ENCODE results near the gene GAS1.

The GAS1 gene

GRCh38 chr9:86926145-86926544, 21.2 kb downstream of the GAS1 start:
- peaks cover 0 to 9% of the 10 kb centered on the region in 2 donors for H3K27me3 ChIP-seq (ENCODE audit: control insufficient read depth in 1 of 2, insufficient read depth in 2 of 2, low read length in 2 of 2)

GRCh38 chr9:86925686-86926085, 21.6 kb downstream of the GAS1 start:
- Histone ChIP-seq H3K9ac (ENCODE audit: low read depth in 1 of 2, low read length in 2 of 2) (no peak overlapping the region), H3K27ac (ENCODE audit: low read depth, low read length) (no peak overlapping the region), H3K4me1 (ENCODE audit: control insufficient read depth in 1 of 2, insufficient read depth in 2 of 2, low read length in 2 of 2) (no peaks in the 10 kb centered on the region), H3K9me3 (ENCODE audit: control insufficient read depth in 1 of 2, low read length in 2 of 2) (no peaks in the 10 kb centered on the region), H3K27me3 (ENCODE audit: control insufficient read depth in 1 of 2, insufficient read depth in 2 of 2, low read length in 2 of 2) (peaks cover 0 to 9% of the 10 kb centered on the region in 2 donors), H3K4me3 (ENCODE audit: low read depth in 1 of 2, low read length in 2 of 2) (no peak overlapping the region), H3K36me3 (ENCODE audit: control insufficient read depth in 1 of 2, insufficient read depth in 2 of 2, low read length in 2 of 2) (no peaks in the 10 kb centered on the region)

More at GRCh38 chr9:86926145-86926544, 21.2 kb downstream of the GAS1 start:
- Histone ChIP-seq H3K9me3 (ENCODE audit: control insufficient read depth in 1 of 2, low read length in 2 of 2) (no peaks in the 10 kb centered on the region), H3K4me3 (ENCODE audit: low read depth in 1 of 2, low read length in 2 of 2) (no peak overlapping the region), H3K36me3 (ENCODE audit: control insufficient read depth in 1 of 2, insufficient read depth in 2 of 2, low read length in 2 of 2) (no peaks in the 10 kb centered on the region), H3K9ac (ENCODE audit: low read depth in 1 of 2, low read length in 2 of 2) (no peak overlapping the region), H3K4me1 (ENCODE audit: control insufficient read depth in 1 of 2, insufficient read depth in 2 of 2, low read length in 2 of 2) (no peaks in the 10 kb centered on the region), H3K27ac (ENCODE audit: low read depth, low read length) (no peak overlapping the region)

DNA sequence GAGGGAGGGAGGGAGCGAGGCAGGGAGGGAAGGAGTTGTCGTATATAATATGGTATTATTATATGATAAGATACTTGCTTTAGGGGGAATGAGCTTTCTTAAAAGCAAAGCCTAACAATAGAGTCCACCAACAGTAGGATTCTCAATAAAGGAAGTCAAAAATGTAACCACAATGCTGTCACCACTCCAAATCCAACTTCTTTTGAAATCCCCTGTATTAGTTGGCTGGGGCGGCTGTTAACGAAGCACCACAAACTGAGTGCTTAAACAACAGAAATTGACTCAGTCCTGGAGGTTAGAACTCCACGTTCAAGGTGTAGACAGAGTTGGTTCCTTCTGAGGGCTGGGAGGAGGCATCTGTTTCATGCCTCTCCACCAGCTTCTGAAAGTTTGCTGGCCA, 23.1 kb downstream of the GAS1 start:
- H3K27me3 ChIP-seq (ENCODE audit: control insufficient read depth in 1 of 2, insufficient read depth in 2 of 2, low read length in 2 of 2), result peaks cover 0 to 9% of the 10 kb centered on the region in 2 donors
- H3K4me3 ChIP-seq (ENCODE audit: low read depth in 1 of 2, low read length in 2 of 2), result no peak overlapping the region
- H3K4me1 ChIP-seq (ENCODE audit: control insufficient read depth in 1 of 2, insufficient read depth in 2 of 2, low read length in 2 of 2), result no peaks in the 10 kb centered on the region
- no peak overlapping the region for H3K27ac ChIP-seq (ENCODE audit: low read depth, low read length)
- no peaks in the 10 kb centered on the region for H3K36me3 ChIP-seq (ENCODE audit: control insufficient read depth in 1 of 2, insufficient read depth in 2 of 2, low read length in 2 of 2)
- no peaks in the 10 kb centered on the region for H3K9me3 ChIP-seq (ENCODE audit: control insufficient read depth in 1 of 2, low read length in 2 of 2)
- no peak overlapping the region for H3K9ac ChIP-seq (ENCODE audit: low read depth in 1 of 2, low read length in 2 of 2)

DNA sequence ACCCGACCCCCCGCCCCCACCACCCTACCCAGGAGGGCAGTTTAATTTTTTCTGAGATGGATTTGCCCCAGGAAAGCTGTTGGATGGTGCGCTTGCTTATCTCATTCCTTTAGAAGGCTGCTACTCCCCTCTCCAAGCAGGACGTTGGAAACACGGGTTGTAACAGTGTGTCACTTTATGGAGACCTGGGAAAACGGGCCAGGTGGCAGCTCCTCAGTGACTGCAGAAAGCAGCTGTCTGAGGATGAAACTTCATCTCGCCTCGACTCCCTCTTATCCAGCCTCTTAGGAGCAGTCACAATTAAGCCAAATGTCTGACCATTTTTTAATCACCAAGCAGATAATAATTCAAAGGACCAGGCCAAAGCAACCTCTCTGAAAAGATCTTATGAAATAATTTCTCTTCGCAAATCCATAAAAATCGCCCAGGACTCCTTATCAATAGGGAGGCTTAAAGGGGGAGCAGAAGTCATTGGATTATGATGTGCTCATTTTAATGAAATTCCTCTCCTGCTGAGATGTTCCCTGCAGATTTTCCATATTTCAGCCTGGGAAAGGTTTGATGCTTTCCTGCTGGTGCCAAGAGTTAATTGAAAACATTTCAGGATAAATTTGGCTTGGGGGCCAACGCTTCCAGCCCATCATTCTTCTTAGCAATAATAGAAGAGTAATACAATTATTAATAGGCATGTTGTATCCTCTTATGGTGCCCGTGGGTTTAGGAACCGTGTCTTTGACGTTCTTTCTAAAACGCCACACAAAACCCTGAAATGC, 26.0 kb downstream of the GAS1 start:
- no peak overlapping the region for H3K27ac ChIP-seq (ENCODE audit: low read depth, low read length)
- H3K36me3 ChIP-seq (ENCODE audit: control insufficient read depth in 1 of 2, insufficient read depth in 2 of 2, low read length in 2 of 2), result no peaks in the 10 kb centered on the region
- H3K4me3 ChIP-seq (ENCODE audit: low read depth in 1 of 2, low read length in 2 of 2), result no peak overlapping the region

GRCh38 chr9:86918556-86918955, 28.8 kb downstream of the GAS1 start:
- Histone ChIP-seq H3K27me3 (ENCODE audit: control insufficient read depth in 1 of 2, insufficient read depth in 2 of 2, low read length in 2 of 2) (peaks cover 0 to 7% of the 10 kb centered on the region in 2 donors), H3K4me3 (ENCODE audit: low read depth in 1 of 2, low read length in 2 of 2) (no peak overlapping the region), H3K36me3 (ENCODE audit: control insufficient read depth in 1 of 2, insufficient read depth in 2 of 2, low read length in 2 of 2) (no peaks in the 10 kb centered on the region), H3K27ac (ENCODE audit: low read depth, low read length) (no peak overlapping the region), H3K9me3 (ENCODE audit: control insufficient read depth in 1 of 2, low read length in 2 of 2) (no peaks in the 10 kb centered on the region), H3K4me1 (ENCODE audit: control insufficient read depth in 1 of 2, insufficient read depth in 2 of 2, low read length in 2 of 2) (no peaks in the 10 kb centered on the region), H3K9ac (ENCODE audit: low read depth in 1 of 2, low read length in 2 of 2) (no peak overlapping the region)

More for the DNA sequence above, 26.0 kb downstream of the GAS1 start:
- no peak overlapping the region for H3K9ac ChIP-seq (ENCODE audit: low read depth in 1 of 2, low read length in 2 of 2)
- no peaks in the 10 kb centered on the region for H3K4me1 ChIP-seq (ENCODE audit: control insufficient read depth in 1 of 2, insufficient read depth in 2 of 2, low read length in 2 of 2)
- no peaks in the 10 kb centered on the region for H3K9me3 ChIP-seq (ENCODE audit: control insufficient read depth in 1 of 2, low read length in 2 of 2)
- peaks cover 0 to 7% of the 10 kb centered on the region in 2 donors for H3K27me3 ChIP-seq (ENCODE audit: control insufficient read depth in 1 of 2, insufficient read depth in 2 of 2, low read length in 2 of 2)

DNA sequence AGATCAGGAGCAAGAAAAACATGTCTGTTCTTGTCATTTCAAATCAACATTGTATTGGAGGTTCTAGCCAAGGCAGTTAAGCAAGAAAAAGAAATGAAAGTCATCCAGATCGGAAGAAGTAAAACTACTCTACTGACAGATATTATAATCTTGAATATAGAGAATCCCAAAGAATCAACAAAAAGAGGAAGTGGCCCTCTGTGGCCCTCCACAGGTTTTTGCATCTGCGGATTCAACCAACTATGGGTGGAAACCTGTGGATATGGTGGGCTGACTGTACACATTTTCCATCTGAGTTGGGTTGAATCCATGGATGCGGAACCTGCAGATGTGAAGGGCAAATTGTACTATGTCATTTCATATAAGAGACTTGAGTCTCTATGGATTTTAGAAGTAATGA, 35.1 kb downstream of the GAS1 start:
- Histone ChIP-seq H3K4me1 (ENCODE audit: control insufficient read depth in 1 of 2, insufficient read depth in 2 of 2, low read length in 2 of 2) (no peaks in the 10 kb centered on the region), H3K27me3 (ENCODE audit: control insufficient read depth in 1 of 2, insufficient read depth in 2 of 2, low read length in 2 of 2) (no peaks in the 10 kb centered on the region), H3K27ac (ENCODE audit: low read depth, low read length) (no peak overlapping the region), H3K36me3 (ENCODE audit: control insufficient read depth in 1 of 2, insufficient read depth in 2 of 2, low read length in 2 of 2) (no peaks in the 10 kb centered on the region), H3K9me3 (ENCODE audit: control insufficient read depth in 1 of 2, low read length in 2 of 2) (peaks cover 0 to 8% of the 10 kb centered on the region in 2 donors), H3K4me3 (ENCODE audit: low read depth in 1 of 2, low read length in 2 of 2) (no peak overlapping the region), H3K9ac (ENCODE audit: low read depth in 1 of 2, low read length in 2 of 2) (no peak overlapping the region)

DNA sequence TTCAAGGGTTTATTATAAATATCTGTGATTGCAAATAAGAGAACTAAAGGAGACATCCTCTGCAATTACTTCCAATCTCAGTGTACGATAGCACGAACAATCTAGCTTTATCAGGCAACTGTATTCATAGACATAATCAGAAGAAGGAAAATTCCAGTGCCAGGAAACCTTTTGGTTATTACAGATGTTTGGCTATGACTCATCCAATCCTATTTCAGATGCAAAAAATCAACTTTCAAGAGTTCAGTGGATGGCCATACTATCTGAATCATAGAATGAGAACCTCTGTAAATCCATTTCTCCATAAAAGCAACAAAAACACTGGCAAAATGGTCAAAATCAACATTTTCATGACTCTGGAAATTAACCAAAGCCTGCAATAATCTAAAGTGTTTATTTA, 37.9 kb downstream of the GAS1 start:
- peaks cover 0 to 5% of the 10 kb centered on the region in 2 donors for H3K27me3 ChIP-seq (ENCODE audit: control insufficient read depth in 1 of 2, insufficient read depth in 2 of 2, low read length in 2 of 2)
- no peak overlapping the region for H3K27ac ChIP-seq (ENCODE audit: low read depth, low read length)

DNA sequence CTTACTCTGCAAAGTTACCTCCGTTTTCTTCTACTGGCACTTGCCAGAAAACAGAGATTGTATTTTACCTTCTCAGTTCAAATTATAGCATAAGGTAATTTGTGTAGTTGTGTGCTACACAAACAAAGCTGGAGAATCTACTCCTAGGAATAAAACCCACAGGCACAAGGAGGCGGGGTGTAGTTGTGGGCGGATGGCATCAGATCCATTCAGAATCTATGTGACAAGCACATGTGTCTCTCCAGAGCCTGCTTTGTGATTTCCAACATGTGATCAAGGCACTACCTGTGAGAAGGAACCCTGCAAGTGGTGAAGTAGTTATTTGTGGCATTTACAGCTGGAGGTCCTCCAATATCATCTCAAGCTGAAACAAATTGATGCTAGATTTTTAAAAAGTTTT, 39.0 kb downstream of the GAS1 start:
- H3K27ac ChIP-seq (ENCODE audit: low read depth, low read length), result no peak overlapping the region
- no peak overlapping the region for H3K4me3 ChIP-seq (ENCODE audit: low read depth in 1 of 2, low read length in 2 of 2)
- no peaks in the 10 kb centered on the region for H3K36me3 ChIP-seq (ENCODE audit: control insufficient read depth in 1 of 2, insufficient read depth in 2 of 2, low read length in 2 of 2)
- H3K9ac ChIP-seq (ENCODE audit: low read depth in 1 of 2, low read length in 2 of 2), result no peak overlapping the region
- peaks cover 0 to under 1% of the 10 kb centered on the region in 2 donors for H3K4me1 ChIP-seq (ENCODE audit: control insufficient read depth in 1 of 2, insufficient read depth in 2 of 2, low read length in 2 of 2)
- peaks cover 0 to 5% of the 10 kb centered on the region in 2 donors for H3K27me3 ChIP-seq (ENCODE audit: control insufficient read depth in 1 of 2, insufficient read depth in 2 of 2, low read length in 2 of 2)
- peaks cover 0 to 8% of the 10 kb centered on the region in 2 donors for H3K9me3 ChIP-seq (ENCODE audit: control insufficient read depth in 1 of 2, low read length in 2 of 2)

More for the DNA sequence above, 37.9 kb downstream of the GAS1 start:
- no peaks in the 10 kb centered on the region for H3K36me3 ChIP-seq (ENCODE audit: control insufficient read depth in 1 of 2, insufficient read depth in 2 of 2, low read length in 2 of 2)
- H3K4me3 ChIP-seq (ENCODE audit: low read depth in 1 of 2, low read length in 2 of 2), result no peak overlapping the region
- no peaks in the 10 kb centered on the region for H3K4me1 ChIP-seq (ENCODE audit: control insufficient read depth in 1 of 2, insufficient read depth in 2 of 2, low read length in 2 of 2)
- H3K9ac ChIP-seq (ENCODE audit: low read depth in 1 of 2, low read length in 2 of 2), result no peak overlapping the region
- H3K9me3 ChIP-seq (ENCODE audit: control insufficient read depth in 1 of 2, low read length in 2 of 2), result peaks cover 0 to 8% of the 10 kb centered on the region in 2 donors

GRCh38 chr9:86907346-86907745, 40.0 kb downstream of the GAS1 start:
- H3K27me3 ChIP-seq (ENCODE audit: control insufficient read depth in 1 of 2, insufficient read depth in 2 of 2, low read length in 2 of 2), result peaks cover 7% of the 10 kb centered on the region in 2 donors
- no peak overlapping the region for H3K27ac ChIP-seq (ENCODE audit: low read depth, low read length)
- H3K36me3 ChIP-seq (ENCODE audit: control insufficient read depth in 1 of 2, insufficient read depth in 2 of 2, low read length in 2 of 2), result no peaks in the 10 kb centered on the region
- peaks cover 0 to 8% of the 10 kb centered on the region in 2 donors for H3K9me3 ChIP-seq (ENCODE audit: control insufficient read depth in 1 of 2, low read length in 2 of 2)
- H3K4me1 ChIP-seq (ENCODE audit: control insufficient read depth in 1 of 2, insufficient read depth in 2 of 2, low read length in 2 of 2), result peaks cover 5 to 7% of the 10 kb centered on the region in 2 donors
- no peak overlapping the region for H3K4me3 ChIP-seq (ENCODE audit: low read depth in 1 of 2, low read length in 2 of 2)
- H3K9ac ChIP-seq (ENCODE audit: low read depth in 1 of 2, low read length in 2 of 2), result no peak overlapping the region

DNA sequence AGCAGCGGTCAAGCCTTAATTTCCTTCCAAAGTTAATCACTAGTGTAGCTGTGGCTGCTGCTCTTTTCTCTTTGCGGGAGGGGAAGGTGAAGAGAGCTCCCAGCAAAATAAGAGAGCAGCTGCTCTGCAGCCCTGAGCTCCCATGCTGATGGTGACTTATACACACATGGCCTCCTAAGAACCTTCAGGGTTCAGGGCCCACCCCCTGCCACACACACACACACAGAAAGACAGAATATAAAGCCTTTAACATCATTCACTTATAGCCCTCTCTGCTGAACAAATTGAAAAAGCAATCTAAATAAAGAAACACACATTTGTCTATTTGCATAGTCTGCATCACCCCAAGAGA, 43.6 kb downstream of the GAS1 start:
- H3K27me3 ChIP-seq (ENCODE audit: control insufficient read depth in 1 of 2, insufficient read depth in 2 of 2, low read length in 2 of 2), result peaks cover 13 to 17% of the 10 kb centered on the region in 2 donors
- no peaks in the 10 kb centered on the region for H3K9me3 ChIP-seq (ENCODE audit: control insufficient read depth in 1 of 2, low read length in 2 of 2)
- H3K4me3 ChIP-seq (ENCODE audit: low read depth in 1 of 2, low read length in 2 of 2), result no peak overlapping the region
- peaks cover 5 to 7% of the 10 kb centered on the region in 2 donors for H3K4me1 ChIP-seq (ENCODE audit: control insufficient read depth in 1 of 2, insufficient read depth in 2 of 2, low read length in 2 of 2)
- H3K9ac ChIP-seq (ENCODE audit: low read depth in 1 of 2, low read length in 2 of 2), result no peak overlapping the region
- H3K27ac ChIP-seq (ENCODE audit: low read depth, low read length), result no peak overlapping the region
- H3K36me3 ChIP-seq (ENCODE audit: control insufficient read depth in 1 of 2, insufficient read depth in 2 of 2, low read length in 2 of 2), result no peaks in the 10 kb centered on the region
